ENCODE measurements around the gene PRG2.

Gene PRG2

DNA sequence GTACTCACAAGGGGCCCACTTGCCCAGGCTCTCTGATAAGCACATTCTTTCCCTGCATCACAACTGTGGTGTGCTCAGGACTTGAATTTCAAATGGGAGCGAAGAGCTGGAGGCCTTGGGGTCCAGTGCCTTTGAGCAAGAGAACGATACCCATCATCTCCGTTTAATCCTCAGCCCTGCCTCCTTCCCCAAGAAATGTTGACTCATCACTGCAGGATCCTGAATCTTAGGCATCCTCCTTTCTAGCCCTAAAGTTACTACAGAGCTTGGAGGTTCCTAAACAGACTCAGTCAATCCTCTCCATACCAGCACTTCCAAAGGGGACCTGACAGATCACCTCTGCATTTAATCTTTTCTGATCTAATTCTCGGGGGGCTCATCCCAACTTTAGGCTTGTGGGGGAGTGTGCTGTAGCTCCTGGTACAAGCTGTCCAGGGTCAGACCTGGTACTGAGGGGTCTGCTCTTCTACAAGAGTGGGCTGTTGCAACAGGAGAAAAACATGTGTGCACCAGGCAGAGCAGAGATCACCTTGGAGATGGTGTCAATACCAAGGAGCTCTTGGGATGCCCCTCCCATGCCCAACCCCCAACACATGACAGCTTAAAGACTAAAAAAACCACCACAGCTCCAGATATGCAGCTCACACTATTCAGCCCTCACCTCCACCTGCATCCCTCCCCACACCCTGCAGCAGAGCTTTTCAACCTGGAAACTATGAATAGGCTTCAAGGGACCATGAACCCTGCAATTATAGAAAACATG, 3.9 kb upstream of the PRG2 start:
- no peak for DNase-seq

DNA sequence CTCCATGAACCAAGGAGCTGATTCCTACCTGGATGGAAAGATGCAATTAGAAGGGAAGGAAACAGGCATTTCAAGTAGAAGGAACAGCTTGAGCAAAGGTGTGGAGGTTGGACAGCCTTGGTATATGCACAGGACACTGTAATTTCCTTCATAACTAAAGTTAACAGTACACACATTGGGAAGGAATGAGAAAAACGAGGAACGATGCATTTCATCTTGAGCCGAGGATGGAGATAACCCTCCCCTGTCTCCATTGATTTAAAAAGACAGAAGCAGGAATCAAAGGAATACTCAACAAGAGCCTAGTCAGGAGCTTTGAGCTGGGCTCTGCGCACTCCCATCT, 2.3 kb upstream of the PRG2 start:
- DNase-seq, result no peak

DNA sequence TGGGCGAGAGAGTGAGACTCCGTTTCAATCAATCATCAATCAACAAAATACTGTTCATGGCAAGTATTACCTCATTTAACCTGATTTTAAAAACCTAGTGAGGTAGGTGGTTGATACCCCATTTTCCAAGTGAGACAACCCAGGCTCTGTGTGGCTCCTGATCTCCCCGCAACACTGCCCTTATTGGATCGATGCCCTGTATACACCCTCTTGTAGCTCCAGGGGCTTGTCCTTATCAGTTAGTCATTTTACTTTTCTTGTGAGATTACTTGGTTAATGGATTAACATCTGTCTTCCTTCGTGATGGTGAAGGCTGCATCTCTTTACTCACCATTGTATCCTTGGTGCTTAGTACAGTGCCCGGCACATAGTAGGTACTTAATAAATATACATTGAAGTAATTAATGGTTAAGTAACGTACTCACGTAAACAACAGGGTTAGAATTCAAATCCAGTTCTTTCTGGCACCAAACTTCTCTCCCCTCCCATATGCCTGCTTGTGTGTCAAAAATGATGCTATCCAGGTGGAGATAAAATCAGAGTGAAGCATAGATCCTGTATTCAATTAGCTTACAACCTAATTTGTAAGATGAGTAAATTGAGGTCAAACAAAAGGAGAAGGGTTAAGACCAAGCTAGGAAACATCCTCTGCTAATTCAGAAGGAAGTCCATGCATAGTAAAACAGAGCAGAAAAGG, 1.8 kb upstream of the PRG2 start:
- DNase-seq, result no peak

DNA sequence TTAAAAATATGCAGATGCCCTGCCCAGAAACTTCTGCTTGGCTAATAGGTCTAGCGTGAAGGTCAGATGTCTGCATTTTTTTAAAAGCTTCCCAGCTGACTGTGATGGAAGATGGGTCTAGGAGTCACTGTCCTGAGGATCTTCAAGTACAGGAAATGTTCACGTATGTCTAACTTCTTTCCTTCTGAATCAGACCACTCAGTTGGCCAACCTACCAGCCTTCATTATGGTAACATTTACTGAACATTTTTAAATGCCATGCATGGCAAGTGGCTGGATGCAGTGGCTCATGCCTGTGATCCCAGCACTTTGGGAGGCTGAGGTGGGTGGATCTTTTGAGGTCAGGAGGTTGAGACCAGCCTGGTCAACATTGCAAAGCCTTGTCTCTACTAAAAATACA, 1.1 kb upstream of the PRG2 start:
- DNase-seq, result no peak

DNA sequence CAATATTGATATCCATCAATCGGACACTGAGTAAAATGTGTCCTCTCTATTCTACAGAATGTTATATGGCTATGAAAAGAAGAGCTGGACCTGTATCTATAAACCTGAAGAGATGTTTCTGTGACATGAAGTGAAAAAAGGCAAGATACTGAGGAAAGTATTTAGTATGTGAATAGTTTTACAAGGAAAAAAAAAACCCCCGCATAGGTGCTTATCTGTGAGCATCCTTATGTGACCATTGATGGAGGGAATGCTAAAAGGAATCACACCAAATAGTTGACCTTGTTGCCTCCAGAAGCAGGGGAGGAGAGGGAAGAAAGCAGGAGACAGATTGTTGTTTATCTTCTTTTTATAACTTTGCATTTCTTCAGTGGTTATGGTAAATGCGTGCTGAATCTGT, 661 bp upstream of the PRG2 start:
- DNase-seq, result no peak

DNA sequence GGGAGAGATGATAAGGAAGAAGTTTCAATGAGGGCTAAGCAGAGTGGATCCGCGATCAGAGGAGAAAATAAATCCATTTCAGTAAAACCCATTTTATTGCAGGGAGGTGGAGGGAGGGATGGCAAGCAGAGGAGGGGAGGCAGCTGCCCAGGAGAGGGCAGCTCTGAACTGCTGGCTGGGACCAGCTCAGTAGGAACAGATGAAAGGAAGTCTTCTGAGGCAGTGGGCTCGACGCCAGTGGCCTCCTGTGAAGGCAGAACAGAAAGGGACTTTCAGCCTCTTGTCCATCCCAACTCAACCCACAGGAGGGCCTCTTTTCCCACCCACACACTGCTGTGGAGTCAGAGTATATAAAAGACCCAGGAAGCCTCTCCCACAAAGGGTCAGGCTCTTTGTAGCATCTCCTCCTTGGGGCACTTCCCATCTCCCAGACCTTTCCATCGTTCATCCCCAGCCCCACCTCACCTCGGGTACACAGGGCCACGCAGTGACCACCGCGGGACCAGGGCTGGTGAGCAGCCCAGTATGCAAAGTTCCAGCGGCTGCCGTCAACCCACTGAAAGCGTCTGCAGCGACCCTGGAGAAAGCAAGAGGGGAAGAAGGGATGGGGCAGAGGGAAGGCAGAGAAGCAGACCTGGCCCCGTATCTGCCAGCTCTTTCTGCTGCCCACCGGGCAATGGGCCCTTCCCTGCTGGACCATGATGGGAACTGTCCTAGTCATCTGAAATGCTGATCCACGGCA, 3.0 kb downstream of the PRG2 start:
- no peak for DNase-seq

DNA sequence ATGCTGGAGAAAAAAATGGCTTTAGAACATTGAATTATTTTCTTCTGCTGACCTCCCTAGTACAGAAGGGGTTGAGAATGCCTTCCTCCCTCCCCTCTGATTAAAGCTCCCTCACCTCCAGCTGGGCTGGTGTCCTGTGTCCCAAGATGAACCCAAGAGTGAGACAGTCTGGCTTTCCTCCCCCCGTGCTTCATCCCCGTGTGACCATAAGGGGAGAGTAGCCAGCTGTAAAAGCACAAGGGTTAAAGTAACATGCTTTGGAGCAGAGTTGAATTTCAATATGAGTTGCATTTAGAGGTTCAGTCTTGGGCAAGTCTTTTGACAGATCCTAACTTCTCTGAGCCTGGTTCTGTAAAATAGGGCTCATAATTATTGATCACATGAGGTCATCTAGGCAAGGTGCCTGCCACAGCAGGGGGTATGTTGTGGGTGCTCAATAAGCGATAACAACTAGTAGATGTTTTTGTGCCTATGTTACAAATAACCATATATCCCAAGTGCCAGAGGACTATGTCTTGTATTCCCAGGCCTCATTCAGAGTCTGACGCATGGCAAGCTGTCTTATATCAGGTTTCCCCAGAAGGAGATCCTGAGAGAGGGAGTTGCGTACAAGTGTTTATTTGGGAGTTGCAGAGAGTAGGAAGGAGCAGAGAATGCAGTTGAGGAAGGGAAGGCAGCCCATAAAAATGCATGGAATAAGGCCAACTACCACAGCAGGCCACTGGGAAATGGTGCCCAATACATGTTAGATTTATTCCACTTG, 4.1 kb downstream of the PRG2 start:
- no peak for DNase-seq

DNA sequence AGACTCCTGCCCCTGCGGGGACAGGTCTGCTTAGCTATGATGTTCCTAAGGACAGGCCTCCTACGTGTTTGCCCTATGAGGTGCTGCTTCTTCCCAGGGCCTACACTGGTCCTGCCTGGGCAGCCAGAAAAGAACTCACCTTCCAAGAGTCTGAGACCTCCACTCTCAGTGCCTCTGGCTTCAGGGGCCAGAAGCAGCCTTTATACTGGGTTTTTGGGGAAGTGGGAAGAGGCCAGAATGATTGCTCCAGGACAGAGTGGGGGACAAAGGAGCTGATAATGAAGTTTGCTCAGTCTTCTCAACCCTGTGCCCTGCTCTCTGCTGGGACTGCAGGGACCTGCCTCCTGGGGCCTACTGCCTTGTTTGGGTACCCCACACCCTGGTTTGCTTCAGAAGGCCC, 9.5 kb downstream of the PRG2 start, which contains the start of gene PRG3:
Gene PRG3 (minus strand): TSS at position 176 of the 400 bp plus-strand sequence. CDS start 442 bp downstream, outside the sequence.
- no peak for DNase-seq

DNA sequence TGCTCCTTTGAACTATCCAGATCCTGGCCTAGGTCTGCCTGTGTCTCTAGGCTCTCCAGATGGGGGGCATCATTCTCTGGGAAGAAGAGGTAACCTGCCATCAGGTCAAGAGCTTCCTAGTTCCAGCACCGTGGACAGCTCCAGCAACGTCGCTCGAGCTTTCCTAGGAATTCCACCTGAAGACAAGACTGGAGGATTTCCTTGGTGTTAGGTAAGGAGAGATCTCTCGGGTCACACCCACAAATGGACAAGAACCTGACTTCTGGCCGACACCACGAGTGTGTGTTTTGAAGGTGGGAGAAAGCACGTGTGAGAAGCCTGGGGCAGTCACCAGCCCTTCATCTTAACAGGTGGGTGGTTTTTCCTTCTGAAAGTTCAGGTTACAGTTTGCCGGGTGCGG, 10.7 kb downstream of the PRG2 start:
- DNase-seq, result no peak

DNA sequence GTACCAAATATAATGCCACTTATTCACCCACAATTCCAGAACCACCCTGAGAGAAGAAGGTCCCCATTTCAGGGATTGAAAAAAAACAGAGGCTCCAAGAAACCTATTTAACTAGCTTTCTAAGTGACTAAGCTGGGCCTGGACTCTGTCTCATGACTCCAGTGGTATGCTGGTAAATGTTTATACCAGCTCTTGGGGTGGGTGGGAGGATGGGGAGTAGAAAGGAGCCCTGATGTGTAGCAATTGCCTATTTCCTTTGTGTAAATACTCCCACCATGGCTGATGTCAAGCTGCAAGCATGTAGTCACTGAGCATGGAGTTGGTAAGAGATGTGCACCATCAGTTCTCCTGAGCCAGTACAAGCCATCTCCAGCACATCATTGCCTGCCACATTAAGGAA, 12.3 kb downstream of the PRG2 start:
- DNase-seq, result no peak

DNA sequence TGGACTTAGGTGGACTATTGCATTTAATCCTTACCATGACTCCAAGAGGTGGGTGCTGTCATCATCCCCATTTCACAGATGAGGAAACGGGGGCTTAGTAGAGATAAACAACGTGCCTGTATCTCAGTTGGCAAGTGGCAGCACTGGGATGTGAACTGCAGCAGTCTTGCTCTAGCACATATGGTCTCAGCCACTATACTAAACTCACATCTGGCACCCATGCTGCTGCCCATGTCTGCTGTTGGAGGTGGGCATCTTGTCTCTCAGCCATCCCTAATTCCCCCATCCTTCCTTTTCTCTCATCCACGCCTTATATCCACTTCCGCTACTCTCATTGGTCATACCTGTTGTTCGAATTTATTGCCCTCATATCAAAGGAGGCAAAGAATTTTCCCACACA, 13.3 kb downstream of the PRG2 start:
- no peak for DNase-seq

DNA sequence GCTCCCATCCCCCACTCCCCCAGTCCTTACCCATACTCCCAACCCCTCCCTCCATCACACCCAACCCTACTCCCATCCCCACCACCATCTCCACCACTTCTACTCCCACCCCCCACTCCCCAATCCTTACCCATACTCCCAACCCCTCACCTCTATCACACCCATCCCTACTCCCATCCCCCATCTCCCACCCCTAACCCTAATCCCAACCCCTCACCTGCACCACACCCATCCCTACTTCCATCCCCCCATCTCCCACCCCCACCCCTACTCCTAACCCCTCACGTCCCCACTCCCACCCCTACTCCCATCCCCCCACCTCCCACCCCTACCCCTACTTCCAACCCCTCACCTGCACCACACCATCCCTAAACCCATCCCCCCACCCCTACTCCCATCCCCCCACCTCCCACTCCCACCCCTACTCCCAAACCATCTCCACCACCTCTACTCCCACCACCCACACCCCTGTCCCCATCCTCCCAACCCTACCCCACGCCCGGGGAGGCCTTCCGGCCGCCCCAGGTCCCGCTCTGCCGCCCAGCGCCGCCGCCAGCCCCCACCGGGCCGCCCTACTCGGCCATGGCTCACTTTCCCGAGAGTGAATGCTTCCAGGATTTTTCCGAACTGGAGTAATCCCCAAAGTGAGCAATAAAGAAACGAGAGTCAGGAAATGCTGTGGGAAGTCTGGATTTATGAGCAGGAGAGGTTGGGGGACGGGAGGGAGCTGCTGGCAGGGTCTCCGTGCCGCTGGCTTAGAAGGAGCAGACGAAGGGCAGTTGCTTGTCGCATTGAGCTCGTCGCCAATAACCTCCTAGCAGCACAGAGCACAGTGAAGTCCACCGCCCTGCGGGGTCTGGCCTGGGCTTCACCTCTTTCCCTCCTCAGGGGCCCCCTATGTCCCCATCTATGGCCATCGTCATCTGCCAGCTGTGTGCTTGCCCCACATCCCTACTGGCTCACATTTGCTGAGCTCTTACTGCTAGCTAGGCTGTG, 14.1 kb downstream of the PRG2 start:
- DNase-seq, result no peak

DNA sequence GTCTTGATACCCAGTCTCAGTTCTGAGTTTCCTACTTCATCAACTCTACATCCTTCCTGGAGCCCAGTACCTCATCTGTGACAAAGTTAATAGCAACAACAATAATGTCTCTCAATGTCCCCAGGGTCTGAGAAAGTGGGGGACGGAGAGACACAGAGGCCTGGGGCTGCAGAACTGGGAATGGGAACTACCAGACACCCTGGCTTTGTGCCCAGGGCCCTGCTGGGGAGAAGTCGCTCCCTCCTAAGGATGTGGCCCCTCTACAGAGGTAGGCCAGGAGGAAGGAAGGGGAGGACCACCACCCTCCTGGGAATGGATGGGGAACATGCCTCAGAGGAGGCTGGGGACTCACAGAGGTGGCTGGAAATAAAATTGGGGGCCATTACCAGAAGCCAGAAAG, 15.0 kb downstream of the PRG2 start:
- no peak for DNase-seq

DNA sequence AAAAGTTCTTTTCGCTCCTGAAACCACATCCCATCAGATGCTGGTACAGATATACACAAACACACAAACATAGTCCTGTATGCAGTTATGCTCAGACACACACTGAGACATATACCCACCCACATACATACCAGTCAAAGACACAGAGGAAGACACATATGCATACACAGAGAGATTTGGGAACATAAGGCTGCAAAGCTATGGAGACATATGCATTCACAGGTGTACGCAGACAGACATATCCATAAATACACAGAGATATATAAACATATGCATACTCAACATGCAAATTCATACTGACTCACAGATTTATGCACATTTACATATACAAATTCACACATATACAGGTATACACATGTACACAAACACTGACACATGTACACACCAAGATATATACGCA, 15.5 kb downstream of the PRG2 start:
- no peak for DNase-seq

DNA sequence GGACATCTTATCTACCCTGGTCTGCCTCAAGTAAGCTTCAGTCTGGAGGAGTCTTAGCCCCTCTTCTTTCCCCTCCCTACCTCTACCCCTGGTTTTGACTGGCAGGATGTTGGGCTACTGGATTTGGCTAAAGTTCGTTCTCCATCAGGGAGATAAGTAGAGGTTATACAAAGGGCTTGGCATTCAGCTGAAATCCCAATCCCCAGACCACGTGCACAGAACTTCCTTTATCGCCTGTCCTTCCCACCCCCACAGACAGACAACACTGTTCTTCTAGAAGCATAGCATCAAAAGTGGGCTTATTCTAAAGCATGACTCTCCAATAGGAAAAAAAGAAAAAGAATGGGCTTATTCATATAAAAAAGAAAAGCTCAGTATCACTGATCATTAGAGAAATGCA, 17.3 kb downstream of the PRG2 start:
- no peak for DNase-seq

DNA sequence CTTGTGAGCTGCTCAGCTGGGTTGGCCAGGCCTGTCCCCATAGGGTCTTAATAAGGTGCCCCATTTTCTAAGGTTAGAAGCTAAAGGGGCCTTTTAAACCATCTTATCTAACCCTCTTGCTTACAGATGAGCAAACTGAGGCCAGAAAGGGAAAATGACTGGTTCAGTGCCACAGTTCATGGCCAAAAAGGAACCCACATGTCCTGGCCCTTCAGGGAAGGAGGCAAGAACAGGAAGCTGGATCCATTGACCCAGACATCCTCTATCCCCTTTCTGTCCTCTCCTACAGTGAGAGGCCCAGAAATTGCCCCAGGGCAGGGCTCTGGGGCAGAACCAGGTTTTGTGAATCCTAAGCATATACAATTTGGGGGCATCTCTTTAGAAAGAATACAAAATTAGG, 19.5 kb downstream of the PRG2 start:
- no peak for DNase-seq

DNA sequence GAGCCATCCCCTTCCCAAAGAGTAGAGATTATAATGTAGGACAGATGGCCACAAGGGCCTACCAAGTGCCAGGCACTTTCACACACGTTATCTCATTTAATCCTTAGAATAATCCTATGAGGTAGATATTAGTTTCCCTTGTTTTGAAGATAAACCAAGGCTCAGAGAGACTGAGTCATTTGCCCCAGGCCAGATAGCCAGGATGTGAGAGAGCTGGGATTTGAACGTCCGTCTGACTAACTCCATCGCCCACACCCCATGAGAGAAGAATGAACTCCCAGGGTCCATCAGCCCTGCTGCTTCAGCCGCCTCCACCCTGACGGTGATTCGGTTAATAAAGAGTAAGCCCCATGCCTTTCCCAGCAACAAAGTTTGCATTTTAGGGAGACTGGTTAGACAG, 20.2 kb downstream of the PRG2 start:
- no peak for DNase-seq

DNA sequence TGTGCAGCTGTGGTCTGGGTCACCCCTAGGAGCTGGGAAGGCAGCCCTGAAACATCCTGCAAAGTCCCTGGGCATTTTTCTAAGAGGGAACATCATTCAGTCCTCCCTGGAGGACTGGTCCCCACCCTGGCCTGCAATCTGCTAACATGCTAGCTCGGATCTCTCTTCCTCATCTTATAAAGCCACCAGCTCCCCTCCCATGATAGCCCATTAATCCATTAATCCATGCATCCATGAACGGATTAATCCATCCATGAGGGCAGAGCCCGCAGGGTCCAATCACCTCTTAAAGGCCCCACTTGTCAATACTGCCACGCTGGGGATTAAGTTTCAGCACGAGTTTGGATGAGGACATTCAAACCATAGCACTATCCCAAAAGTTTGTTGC, 21.6 kb downstream of the PRG2 start:
- DNase-seq, result no peak

DNA sequence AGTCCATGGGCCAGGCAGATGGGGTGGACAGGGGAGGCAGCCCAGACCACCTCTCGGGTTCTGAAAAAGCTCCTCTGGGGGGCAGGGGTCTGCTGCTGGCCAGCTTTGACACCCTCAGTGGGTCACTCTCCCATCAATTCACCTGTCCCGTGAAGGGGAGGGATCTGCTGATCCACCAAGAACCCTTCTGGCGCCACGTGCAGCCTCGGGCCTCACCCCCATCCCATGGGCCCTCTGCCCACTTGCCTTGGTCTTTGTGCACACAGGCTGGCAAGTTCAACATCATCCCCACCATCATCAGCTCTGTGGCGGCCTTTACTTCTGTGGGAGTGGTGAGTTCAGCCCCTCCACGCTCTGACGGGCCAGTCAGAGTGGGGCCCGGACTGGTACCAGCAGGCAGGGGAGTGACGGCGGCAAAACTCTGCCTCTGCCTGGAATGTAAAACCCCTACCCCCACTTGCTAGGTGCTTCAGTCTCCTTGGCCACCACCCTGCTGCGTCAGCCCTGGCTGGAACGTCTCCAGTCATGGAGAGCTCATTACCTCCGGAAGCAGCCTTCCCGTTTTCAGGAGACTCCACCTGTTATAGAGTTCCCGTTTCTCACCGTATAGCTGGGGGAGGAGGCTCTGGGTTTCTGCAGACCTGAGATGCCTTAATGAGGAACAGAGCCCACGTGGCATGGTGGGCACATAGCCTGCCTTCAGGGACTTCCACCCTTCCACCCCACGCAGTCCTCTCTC, 22.2 kb downstream of the PRG2 start:
- DNase-seq, result peak; percentile 23

DNA sequence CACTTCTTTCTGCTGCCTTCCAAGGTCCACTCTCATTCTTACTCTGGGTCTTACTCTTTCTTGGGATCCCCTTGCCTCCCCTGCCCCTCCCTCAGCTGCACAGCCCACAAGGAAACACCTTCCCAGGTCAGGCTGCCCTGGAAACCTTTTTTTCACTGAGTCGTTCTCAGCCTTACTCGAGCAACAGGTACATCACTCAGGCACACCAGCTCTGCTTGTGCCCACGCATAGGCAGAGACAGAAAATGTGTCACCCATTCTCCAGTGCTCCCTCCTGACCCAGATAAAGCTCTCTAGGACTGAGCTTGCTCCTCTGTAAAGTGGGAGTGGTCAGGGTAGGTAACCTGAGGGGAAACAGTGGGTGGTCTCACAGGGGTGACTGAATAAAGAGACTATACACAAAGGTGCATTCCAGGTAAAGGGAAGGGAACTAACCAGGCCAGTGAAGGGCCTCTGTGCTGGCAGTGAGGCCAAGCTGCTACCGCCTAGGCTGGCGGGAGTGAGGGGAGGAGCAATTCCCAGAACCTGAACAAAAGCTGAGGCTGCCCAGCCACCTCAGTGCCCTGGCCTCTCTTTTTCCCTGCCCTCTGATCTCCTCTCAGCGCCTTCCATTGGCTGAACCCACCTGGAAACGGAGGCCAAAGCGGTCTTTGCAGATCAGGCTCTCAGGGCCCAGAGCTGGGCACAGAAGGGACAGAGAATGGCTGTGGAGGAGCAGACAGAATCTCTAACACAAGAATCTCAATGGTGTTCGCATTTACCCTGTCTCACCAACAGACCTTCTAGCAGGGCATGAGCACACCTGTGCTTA, 25.4 kb downstream of the PRG2 start:
- DNase-seq, result no peak
